ENCODE measurements around the gene ATP1A3.
"Not testable (repeated sequence)": the region's sequence is repeated elsewhere in the genome, so short reads cannot be mapped to it uniquely, and the experiment has no call there.

The ATP1A3 gene

DNA sequence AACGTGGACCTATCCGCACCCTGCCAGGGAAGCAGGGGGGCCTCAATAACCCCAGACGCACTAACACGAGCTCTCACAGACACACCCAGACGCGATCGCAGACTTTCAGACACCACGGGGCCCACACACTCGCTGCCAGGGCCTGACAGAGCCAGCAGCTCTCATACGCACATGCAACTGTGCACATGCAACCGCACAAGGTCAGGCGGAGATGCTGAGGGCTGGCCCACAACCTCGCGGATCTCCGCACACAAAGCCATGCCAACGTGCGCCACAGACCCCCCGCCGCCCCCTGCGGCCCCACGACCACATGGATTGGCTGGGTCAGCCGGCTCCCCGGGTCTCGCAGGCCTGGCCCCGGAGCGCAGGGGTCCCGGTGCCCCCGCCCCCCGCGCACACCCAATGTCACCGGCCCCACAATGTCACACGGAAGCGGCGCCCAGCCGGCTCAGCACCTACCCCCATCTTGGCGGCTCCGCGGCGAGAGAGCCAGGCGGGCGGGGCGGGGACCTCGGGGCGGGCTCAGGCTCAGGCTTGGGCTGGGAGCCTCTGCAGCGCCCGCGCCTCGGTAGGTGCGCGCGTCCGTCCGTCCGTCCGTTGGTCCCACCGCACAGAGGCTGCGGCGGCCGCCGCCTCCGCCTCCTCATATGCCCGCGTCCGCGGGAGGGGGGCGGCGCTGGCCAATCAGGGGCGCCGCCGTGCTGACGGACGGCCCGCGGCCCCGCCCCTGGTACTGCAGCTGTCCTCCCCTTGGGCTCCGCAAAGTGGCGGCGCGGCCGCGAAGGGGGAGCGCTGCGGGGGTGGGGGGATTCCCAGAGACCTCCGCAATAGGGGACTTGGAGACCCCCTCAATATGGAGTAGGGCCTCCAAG lies at the start of gene ATP1A3:
TSS of gene ATP1A3 (minus strand) at position 619 of the 872 bp plus-strand sequence. CDS start at position 465, 154 bp downstream.
- DNase-seq, result peak; percentile 54 to 95

DNA sequence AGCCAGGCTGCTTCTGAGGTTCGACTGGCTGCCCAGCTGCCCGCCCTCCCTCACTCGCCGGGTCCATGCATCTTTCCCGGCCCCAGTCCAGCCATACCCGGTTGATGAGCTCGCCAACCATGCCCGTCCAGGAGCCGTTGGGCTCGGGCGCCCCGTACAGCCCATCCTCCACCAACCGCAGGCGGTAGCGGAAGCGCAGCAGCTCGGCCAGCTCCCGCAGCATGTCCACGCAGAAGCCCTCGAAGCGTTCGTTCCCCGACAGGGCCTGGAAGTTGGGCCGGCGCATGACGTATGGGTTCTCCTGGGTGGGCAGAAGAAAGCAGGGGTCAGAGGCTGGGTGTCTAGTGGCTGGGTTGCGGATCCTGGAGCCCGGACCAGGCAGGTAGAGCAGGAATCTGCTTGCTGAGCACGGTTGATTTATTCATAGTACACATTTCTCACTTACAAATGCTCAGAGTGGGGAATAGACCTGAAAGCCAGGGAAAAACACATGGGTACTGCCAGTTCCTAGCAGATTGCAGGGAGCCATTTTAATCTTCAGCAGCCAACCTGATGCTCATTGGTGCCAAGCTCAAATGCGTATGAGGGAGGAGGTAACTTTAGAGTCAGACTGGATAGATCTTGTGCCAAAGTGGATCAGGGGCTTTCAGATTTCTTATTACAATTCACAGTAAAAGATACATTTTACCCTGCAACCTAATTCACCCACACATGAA lies 48.6 kb upstream of the ATP1A3 start:
- no peak for DNase-seq

DNA sequence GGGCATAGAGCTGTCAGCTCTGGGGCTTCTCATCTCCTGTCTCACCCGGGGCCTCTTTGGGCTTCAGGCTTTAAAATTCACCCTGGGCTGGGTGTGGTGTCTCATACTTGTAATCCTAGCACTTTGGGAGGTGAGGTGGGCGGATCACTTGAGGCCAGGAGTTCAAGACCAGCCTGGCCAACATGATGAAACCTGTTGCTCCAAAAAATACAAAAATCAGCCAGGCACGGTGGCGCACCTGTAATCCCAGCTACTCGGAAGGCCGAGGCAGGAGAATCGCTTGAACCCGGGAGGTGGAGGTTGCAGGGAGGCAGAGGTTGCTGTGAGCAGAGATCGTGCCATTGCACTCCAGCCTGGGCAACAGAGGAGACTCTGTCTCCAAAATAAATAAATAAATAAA lies 46.5 kb upstream of the ATP1A3 start:
- not testable (repeated sequence) for DNase-seq

DNA sequence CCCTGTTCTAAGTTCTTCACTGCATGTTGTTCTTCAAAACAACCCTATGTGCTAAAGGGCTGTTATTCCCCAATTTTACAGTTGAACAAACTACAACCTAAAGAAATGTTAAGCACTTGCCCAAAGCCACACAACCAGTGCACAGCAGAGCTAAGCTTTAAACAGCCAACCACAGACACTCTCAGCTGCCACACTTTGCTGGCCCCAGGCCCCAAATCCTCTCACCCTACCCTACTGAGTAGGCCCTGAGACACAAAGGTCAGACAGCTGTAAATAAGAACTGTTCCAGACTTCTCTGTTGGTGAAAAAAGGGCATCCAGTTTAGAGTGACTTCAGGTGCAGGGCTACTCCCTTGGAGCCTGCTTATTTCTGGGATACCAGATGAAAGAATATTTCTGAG lies 46.0 kb upstream of the ATP1A3 start:
- no peak for DNase-seq

DNA sequence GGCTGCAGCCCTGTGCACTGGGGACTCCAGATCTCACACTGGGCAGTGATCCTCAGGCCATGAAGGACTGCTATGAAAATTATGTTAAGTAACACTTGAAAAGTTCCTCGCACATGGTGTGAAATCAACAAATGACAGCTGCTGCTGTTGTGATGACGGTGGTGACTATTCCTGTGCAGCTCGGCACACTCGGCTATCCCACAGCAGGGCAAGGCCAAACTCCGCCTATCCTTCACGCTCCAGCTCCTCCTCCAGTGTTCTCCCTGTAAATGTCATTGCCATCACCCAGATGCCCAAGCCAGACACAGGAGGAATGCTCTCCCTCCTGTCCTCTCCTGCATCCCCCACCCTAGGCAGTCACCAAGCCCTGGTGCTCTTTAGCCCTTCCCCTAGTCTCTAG lies 44.6 kb upstream of the ATP1A3 start:
- no peak for DNase-seq

DNA sequence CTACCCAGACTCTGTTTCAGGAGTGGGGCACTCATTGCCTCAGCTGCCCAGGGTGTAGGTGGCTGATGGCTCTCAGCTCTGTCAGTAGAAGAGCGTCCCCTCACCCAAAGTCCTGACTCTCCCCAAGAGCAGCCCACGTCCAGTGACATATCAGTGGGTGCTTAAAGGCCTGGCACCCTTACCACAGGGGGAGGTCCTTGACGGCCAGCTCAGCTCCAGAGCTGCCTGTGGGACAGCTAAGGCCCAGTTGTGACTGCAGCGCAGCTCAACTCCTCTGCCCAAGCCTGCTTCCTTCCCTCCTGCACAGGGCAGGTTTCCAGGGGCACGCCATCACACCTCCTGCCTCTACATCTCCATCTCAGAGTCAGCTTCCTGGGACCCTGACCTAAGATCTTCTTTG lies 43.6 kb upstream of the ATP1A3 start:
- no peak for DNase-seq

DNA sequence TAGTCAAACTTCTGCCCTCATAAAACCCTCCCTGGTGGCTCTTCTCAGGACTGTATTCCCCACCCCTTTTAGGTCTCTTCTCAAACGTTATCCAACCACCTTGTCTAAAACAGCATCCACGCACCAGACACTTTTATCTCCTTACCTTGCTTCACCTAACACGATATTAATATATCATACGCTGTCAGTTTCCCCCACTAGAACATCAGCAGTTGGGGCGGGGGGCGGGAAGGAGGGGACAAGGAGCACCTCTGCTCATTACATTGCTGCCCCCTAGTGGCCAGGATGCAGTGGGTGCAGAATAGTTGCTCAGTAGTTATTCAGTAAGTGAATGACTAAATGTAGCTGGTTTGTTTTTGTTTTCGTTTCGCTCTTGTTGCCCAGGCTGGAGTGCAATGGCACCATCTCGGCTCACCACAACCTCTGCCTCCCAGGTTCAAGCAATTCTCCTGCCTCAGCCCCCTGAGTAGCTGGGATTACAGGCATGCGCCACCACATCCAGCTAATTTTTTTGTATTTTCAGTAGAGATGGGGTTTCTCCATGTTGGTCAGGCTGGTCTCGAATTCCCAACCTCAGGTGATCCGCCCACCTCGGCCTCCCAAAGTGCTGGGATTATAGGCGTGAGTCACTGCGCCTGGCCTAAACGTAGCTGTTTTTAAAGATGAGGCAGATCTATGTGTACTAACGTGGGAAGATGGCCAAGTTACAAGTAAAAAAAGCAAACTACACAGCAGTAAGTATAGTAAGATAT lies 40.8 kb upstream of the ATP1A3 start:
- peak; percentile 58 to 85 for DNase-seq

DNA sequence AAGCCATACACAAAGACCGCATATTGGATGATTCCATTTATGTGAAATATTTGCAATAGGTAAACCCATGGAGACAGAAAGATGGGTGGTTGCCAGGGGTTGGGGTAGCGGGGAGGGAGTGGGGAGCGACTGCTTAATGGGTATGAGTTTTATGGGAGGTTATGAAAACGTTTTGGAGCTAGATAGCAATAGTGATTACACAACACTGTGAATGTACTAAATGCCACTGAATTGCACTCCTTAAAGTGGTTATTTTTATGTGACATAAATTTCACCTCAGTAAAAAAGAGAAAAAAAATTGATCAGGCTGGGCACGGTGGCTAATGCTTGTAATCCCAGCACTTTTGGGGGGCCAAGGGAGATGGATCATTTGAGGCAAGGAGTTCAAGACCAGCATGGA lies 39.4 kb upstream of the ATP1A3 start:
- no peak for DNase-seq

DNA sequence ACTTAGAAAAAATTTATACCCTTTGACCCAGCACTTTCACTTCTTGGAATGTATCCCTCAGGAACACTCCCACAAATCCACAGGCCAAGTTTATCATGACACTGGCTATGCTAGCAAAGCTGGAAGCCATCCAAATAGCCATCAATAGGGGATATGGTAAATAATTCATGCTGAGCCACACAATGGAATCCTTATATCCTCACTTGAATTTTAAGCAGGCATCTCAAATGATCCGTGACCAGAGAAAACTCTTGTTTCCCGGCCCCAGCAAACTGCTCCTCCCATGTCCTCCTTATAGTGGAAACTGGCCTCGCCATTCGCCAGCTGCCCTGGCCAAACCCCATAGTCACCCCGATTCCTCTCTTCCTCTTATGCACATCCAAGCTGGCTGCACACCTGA lies 38.4 kb upstream of the ATP1A3 start:
- DNase-seq, result peak; percentile 98 to 99

DNA sequence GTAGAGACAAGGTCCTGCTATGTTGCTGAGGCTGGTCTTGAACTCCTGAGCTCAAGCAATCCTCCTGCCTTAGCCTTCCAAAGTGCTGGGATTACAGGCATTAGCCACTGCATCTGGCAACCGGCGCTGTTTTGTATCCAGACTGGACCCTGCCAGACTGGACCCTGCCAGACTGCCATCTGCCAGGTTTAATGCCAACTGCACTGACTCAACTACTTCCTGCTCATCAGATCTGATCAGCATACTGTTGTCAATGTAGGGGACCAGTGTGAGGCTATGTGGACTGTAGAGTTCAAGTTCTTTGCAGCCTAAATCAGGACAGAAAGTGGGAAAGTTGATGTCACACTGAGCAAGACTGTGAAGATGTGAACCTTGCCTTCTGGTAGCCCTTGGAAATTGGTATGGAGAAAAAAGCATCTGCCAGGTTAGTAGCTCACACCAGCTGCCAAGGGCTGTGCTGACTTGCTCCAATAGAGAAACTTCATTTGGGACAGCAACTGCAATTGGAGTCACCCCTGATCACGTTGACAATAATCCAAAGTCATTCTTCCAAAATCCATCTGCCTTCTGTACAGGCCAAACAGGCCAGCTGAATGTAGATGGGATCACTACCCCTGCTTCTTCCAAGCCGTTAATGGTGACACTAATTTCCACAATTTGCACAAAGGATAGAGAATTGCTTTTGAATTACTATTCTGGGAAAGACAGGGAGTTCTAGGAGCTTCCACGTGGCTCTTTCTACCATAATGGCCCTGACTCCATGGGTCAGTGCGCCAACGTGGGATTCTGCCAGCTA lies 36.8 kb upstream of the ATP1A3 start:
- no peak for DNase-seq

DNA sequence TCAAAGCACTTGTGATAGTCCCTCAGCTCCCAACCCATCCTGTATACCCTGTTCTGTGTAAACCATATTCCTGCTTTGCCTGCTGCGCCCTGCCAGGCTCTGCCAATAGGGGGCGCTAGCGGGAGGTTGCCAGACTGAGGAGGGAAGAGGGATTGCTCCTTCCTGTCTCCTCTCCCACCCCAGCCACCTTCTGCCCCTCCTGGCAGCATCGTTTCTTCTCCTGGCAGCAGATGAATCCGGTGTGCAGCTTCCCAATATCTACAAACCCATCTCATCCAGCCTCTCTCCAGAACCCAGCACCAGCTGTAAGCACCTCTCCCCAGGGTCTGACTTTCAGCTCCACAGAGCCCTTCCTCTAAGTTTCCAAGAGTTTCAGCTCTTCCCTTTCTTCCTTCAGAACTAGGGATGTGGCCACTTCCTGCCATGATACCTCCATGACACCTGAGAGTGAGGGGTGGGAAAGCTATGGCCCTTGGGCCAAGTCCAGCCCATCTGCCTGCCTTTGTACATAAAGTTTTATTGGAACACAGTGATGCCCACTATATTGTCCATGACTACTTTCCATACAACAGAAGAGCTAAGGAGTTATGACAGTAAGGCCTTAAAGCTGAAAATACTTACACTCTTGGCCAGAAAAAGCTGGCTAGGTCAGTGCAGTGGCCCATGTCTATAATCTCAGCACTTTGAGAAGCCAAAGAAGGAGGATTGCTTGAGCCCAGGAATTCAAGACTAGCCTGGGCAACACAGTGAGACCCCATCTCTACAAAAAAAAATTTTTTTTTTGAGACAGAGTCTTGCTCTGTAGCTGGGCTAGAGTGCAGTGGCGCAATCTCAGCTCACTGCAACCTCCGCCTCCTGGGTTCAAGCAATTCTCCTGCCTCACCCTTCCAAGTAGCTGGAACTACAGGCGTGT lies 34.5 kb upstream of the ATP1A3 start:
- DNase-seq, result peak in 1 of 2 experiments; percentile 17

DNA sequence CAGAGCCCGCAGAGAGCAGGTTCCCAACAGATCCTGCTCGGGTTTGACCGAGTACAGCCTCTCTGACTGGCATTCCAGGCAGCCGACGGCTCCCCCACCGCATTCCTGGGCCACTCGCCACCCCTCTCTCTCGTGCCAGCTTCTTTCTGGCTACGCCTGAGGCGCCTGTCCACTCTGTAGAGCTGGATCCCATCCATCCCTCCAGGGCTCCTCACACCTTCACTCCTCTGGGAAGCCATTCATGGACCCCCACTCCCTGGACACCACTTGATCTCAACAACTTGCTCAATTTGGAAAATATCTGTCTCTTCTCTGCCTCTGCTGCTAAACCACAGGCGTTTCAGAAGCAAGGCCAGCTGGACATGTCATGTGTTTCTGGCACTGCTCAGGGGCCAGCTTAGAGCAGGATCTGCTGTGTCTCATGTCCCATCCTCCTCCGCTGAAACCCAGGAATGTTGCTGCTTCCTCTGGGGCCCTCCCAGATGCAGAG lies 30.6 kb upstream of the ATP1A3 start:
- no peak for DNase-seq

DNA sequence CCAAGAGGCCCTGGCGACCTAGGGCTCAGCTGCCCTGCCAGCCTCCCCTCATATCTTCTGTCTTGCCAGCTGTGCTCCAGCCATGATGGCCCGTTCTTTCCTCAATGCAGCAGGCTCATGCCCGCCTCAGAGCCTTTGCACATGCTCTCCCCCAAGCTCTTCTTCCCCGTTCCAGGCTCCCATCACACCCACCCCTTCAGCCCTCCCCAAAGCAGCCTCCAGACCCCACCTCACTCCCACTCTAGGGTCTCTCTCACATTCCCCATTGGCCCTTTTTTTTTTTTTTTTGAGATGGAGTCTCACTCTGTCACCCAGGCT lies 29.9 kb upstream of the ATP1A3 start:
- DNase-seq, result no peak

DNA sequence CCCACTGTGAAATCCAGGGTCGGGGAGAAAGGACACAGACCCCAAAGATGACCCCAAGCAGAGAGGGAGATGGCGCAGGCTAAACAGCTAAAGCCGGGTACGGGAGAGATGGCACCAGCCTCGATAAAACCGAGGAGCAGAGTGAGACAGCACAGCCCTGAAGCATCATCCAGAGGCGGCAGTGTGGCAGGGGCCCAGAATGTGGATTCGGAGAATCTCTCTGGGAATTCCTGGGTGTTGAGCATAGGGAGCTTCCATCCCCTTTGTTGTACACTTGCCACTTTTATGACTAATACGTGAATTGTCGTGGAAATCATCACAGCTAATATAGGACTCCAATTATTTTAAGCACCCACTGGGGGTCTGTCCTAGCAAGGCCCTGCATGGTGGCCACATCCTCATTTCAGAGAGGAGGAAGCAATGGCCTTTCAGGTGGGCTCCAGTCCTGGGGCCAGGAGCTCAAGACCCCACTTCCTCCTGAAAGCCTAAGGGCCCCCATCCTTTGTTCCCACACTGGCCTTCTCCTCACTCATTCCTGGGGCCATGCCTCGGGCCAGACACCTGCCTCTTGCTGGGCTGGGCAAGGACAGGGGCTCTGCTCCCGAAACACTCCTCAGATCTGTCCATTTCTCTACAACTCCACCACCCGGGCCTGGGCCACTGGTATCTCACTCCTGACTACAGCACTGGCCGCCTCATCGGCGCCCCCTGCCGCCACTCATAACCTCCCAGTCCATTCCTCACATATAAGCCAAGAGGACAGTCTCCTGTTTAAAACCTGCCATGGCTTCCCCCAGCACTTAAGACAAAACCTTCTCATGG lies 29.3 kb upstream of the ATP1A3 start:
- peak in 1 of 2 experiments; percentile 60 for DNase-seq

DNA sequence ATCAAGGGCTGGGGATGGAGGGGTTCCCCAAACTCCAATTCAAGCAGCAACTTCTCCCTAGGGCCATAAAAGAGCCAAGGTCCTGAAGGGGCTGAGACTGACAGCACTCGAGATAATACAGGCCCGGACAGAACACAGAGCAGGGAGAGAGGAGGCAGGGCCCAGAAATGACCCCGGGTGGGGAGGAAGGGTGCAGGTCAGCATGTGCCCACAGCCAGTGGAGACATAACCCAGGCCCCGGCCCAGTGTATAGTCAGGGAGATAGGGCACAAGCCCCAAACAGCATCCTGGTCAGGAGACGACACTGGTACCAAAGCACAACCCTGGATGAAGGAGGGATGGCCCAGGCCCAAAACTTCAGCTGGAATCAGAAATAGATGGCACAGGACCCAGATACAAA lies 28.6 kb upstream of the ATP1A3 start:
- DNase-seq, result no peak

DNA sequence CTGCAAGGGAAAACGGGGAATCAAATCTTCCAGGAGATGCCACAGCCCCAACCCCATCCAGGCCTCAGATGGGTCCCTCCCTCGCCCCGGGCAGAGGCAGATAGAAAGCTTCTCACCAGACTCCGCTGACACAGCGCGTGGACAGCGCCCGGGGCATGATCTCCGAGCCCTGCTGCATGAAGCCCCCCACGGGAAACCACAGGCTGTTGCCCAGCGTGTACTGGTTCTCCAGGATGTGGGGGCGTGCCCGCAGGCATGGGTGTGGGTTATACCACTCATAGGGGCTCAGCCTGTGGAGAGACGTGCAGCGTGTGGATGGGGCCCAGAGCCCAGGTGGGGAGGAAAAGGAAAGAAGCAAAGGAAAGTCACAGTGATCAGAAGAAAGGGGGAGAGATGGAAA lies 27.2 kb upstream of the ATP1A3 start:
- no peak for DNase-seq

DNA sequence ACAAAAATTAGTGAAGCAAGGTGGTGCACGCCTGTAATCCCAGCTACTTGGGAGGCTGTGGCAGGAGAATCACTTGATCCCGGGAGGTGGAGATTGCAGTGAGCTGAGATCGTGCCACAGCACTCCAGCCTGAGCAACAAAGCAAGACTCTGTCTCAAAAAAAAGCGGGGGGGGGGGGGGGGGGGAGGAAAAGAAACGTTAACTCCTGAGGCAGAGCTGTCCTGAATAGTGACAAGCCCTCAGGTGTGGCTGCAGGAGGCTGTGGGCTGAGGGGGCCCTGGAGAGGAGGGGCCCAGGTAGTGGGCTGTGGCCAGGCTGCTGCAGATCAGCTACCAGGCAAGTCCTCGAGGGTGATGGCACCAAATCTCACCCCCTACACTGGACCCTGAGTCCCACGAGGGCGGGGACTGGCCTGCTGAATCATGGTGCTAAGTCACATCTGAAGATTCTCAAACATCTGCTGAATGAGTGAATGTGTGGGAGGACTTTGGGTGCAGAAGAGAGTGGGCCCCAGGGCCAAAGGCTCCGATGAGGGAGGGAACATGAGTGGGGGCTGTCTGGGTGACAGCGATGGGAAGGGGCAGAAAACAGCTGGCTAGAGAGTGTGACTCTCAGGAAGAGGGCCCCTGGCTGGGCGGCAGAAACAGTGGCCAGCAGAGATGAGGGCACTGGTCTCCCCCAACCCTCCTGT lies 24.6 kb upstream of the ATP1A3 start:
- no peak for DNase-seq

DNA sequence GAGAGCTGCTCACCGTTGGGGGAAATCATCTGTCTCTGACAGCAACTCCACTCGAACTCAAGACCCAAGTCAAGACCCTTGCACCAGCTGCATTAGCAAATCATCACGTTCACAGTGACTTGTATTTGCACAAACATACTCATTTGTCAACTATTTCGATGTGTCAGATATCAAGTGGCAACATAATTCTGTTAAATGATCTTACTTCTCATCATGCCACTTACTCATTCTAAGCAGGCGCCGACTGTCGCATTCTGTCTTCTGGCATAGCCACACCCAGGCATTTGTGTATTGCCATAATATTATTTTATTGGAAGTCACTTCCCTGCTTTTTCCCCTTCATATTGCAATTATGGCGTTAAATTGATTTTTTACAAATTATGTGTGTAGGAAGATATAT lies 23.0 kb upstream of the ATP1A3 start:
- DNase-seq, result no peak

DNA sequence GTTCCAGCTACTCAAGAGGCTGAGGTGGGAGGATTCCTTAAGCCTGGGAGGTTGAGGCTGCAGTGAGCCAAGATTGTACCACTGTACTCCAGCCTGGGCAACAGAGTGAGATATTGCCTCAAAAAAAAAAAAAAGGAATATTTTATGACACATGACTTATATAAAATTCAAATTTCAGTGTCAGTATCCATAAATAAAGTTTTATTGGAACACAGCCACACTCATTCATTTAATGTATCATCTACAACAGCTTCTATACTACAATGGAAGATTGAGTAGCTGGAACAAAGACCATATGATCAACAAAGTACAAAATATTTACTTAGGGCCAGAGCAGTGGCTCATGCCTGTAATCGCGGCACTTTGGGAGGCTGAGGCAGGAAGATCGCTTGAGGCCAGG lies 18.7 kb upstream of the ATP1A3 start:
- not testable (repeated sequence) for DNase-seq
